Testis (tissue), 3 donors: ENCODE results near the gene CYP27C1. TPM values are rescaled to one million over a fixed set of nuclear protein-coding genes. Genes with fewer than 3 reads are reported as not detected.

Source experiments
- DNase-seq: peaks from one replicate; pipeline ENCODE4 v3.0.0-alpha.2; 2019
- H3K27ac ChIP-seq, 2 donors: fragments of 200-600 bp; sonication (generic); one replicate each; pipeline ENCODE4 v1.5.1; 2019
- H3K27me3 ChIP-seq: fragments of 200-600 bp; sonication (generic); one replicate; pipeline ENCODE4 v1.5.1; 2019
- H3K36me3 ChIP-seq: fragments of 200-600 bp; sonication (generic); one replicate; pipeline ENCODE4 v1.5.1; 2017; ENCODE audit warnings: low read depth; ENCODE audit errors: missing control alignments
- H3K4me1 ChIP-seq: fragments of 200-600 bp; sonication (generic); one replicate; pipeline ENCODE4 v1.5.1; 2019
- H3K4me3 ChIP-seq, 2 donors: fragments of 200-600 bp; sonication (generic); one replicate each; pipeline ENCODE4 v1.5.1; 2017 to 2019
- H3K9me3 ChIP-seq: fragments of 200-600 bp; sonication (generic); one replicate; pipeline ENCODE4 v1.5.1; 2017
- CTCF ChIP-seq, 3 experiments: fragments of 450-650 bp in 2 of 3; fragments of 200-600 bp in 1 of 3; sonication (generic) in 1 of 3; IDR thresholded peaks; one replicate each; pipeline ENCODE4 v1.5.1; 2016 to 2019; ENCODE audit warnings: antibody characterized with exemption in 3 of 3, mild to moderate bottlenecking in 2 of 3, moderate library complexity in 1 of 3
- POLR2A ChIP-seq: fragments of 450-650 bp; IDR thresholded peaks from one replicate; pipeline ENCODE4 v1.6.1; 2017; ENCODE audit warnings: antibody characterized with exemption, mild to moderate bottlenecking, moderate library complexity
- WGBS, 2 donors: methylation state at CpG; one replicate each; pipeline ENCODE4 v1.1.5; 2018; 5-methylcytosine and 5-hydroxymethylcytosine counted together
- intact Hi-C: fragments of 100-400 bp; cut with DNase I; formaldehyde crosslinking; loops from one replicate; pipeline ENCODE4 v1.15.1; 2023; ENCODE audit warnings: low total_unique reads
- polyA plus RNA-seq: library from polyadenylated mRNA; stranded (reverse); fragments of 350-450 nt; fragmentation: Illumina TruSeq; extraction: RNeasy Lipid Tissue Mini Kit (QIAGEN cat#74804); gene quantifications from one replicate; pipeline ENCODE4 v1.2.3, GENCODE V29; 2014; ENCODE audit warnings: low read depth, low replicate concordance; ENCODE audit not compliant: insufficient read depth
- total RNA-seq, 2 donors: library from RNA; depleted of rRNA; stranded (reverse); fragments of >200 nt; gene quantifications; one replicate each; pipeline ENCODE4 v1.2.3, GENCODE V29; 2016

The CYP27C1 gene
- total and polyA plus RNA-seq, 3 donors from 2014 or later = 0.47 to 0.55 (median 0.50) TPM

GRCh38 chr2:127191331-127192219, 28.5 kb downstream of the CYP27C1 start:
- TF ChIP-seq CTCF (IDR thresholded peaks at IDR 0.05) (no peak), POLR2A (no peak)
- Histone ChIP-seq H3K9me3 (no peaks in the 10 kb centered on the region), H3K36me3 (no peaks in the 10 kb centered on the region), H3K27me3 (no peaks in the 10 kb centered on the region), H3K4me3 (no peak overlapping the region), H3K27ac (no peak overlapping the region), H3K4me1 (peaks cover 7% of the 10 kb centered on the region)
- no peak for DNase-seq
- intact Hi-C loops = no loop called here
- WGBS, 2 donors = 90 to 95% methylated on average over 10 to 13 of the region's 13 CpGs

GRCh38 chr2:127188797-127189196, 31.3 kb downstream of the CYP27C1 start:
- no peak overlapping the region for H3K4me3 ChIP-seq
- no peaks in the 10 kb centered on the region for H3K36me3 ChIP-seq
- TF ChIP-seq POLR2A = no peak
- no peak for TF ChIP-seq CTCF (IDR thresholded peaks at IDR 0.05)
- no peak overlapping the region for H3K27ac ChIP-seq
- WGBS, 2 donors = 87 to 94% methylated on average over 8 of the region's 8 CpGs
- no peak for DNase-seq
- peaks cover 6% of the 10 kb centered on the region for H3K4me1 ChIP-seq
- intact Hi-C loops = no loop called here
- H3K9me3 ChIP-seq = no peaks in the 10 kb centered on the region
- no peaks in the 10 kb centered on the region for H3K27me3 ChIP-seq

GRCh38 chr2:127187831-127188230, 32.3 kb downstream of the CYP27C1 start:
- Histone ChIP-seq H3K27me3 (no peaks in the 10 kb centered on the region), H3K4me3 (no peak overlapping the region), H3K36me3 (no peaks in the 10 kb centered on the region), H3K9me3 (no peaks in the 10 kb centered on the region), H3K4me1 (no peaks in the 10 kb centered on the region), H3K27ac (no peak overlapping the region)
- intact Hi-C loops = no loop called here
- WGBS, 2 donors = 75% methylated on average over 8 to 10 of the region's 10 CpGs
- no peak for DNase-seq
- no peak for TF ChIP-seq POLR2A
- no peak for TF ChIP-seq CTCF (IDR thresholded peaks at IDR 0.05)

- intact Hi-C loops = no loop called here
- WGBS, 2 donors = 68 to 75% methylated on average over 17 of the region's 17 CpGs
- H3K4me1 ChIP-seq = no peaks in the 10 kb centered on the region
These were observed 32.9 kb downstream of the CYP27C1 start for GRCh38 chr2:127187081-127187775.

More at GRCh38 chr2:127187081-127187775, 32.9 kb downstream of the CYP27C1 start:
- no peak overlapping the region for H3K4me3 ChIP-seq
- no peaks in the 10 kb centered on the region for H3K27me3 ChIP-seq
- TF ChIP-seq POLR2A (no peak), CTCF (IDR thresholded peaks at IDR 0.05) (no peak)
- no peak overlapping the region for H3K27ac ChIP-seq
- DNase-seq = no peak
- no peaks in the 10 kb centered on the region for H3K36me3 ChIP-seq
- no peaks in the 10 kb centered on the region for H3K9me3 ChIP-seq
